Activated naive CD8-positive, alpha-beta T cell (primary cell): ENCODE measurements around the gene GALNT8.

Experiments
- H3K27ac Mint-ChIP-seq: one replicate; pipeline ENCODE4 v1.8.0; 2021; ENCODE audit warnings: mixed read lengths
- H3K27me3 Mint-ChIP-seq: one replicate; pipeline ENCODE4 v1.8.0; 2021; ENCODE audit warnings: mixed read lengths
- H3K36me3 Mint-ChIP-seq: one replicate; pipeline ENCODE4 v1.8.0; 2021; ENCODE audit warnings: mixed read lengths
- H3K4me1 Mint-ChIP-seq: one replicate; pipeline ENCODE4 v1.8.0; 2021; ENCODE audit warnings: low read depth, mixed read lengths
- H3K4me3 Mint-ChIP-seq: one replicate; pipeline ENCODE4 v1.8.0; 2021; ENCODE audit warnings: mild to moderate bottlenecking, mixed read lengths
- H3K9me3 Mint-ChIP-seq: one replicate; pipeline ENCODE4 v1.8.0; 2021; ENCODE audit warnings: low read depth, mixed read lengths

The GALNT8 gene, protein sequence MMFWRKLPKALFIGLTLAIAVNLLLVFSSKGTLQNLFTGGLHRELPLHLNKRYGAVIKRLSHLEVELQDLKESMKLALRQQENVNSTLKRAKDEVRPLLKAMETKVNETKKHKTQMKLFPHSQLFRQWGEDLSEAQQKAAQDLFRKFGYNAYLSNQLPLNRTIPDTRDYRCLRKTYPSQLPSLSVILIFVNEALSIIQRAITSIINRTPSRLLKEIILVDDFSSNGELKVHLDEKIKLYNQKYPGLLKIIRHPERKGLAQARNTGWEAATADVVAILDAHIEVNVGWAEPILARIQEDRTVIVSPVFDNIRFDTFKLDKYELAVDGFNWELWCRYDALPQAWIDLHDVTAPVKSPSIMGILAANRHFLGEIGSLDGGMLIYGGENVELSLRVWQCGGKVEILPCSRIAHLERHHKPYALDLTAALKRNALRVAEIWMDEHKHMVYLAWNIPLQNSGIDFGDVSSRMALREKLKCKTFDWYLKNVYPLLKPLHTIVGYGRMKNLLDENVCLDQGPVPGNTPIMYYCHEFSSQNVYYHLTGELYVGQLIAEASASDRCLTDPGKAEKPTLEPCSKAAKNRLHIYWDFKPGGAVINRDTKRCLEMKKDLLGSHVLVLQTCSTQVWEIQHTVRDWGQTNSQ

DNA sequence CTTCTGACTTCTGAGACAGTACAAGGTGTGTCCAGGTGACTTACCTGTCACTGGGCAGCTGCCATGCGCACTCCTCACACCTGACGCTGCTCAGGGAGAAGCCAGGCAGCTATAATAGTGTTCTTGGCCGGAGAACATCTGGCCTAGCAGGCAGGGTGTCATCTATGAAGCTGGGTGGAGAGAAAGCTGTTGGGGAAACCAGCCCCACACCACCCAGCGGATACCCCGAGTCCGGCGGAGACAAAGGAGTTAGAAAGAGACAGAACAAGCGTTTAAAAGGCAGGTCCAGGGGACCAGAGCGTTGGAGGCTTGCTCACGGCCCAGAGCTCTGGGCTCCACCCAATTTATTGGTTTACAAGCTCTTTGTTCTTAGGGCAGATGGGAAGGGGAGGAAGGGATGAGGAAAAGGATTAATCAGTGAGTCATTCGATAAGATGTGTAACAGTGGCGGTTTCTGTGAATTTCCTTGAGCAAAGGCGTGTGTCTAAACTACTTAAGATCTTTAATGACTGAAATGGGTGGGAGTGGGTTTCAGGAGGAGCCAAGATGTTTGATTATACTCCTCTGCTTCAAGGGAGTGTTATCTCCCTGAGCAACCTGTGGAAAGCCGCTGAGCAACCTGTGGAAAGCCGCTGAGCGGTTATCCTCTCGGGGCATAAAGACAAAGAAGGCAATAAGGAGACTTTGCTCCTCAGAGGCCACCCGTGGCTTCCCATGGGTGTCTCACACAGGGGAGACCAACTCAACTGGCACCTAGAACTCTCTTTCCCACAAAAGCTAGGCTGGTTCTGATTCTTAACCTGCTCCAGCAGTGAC is at the start of gene GALNT8:
TSS of gene GALNT8 (plus strand) at position 580 of the 816 bp plus-strand sequence. CDS start 278 bp downstream, outside the sequence.
- Mint-ChIP-seq H3K36me3 (no peaks in the 10 kb centered on the region), H3K27ac (no peak within 1 kb of the TSS), H3K27me3 (peaks cover 29% of the 10 kb centered on the region), H3K4me1 (no peaks in the 10 kb centered on the region), H3K9me3 (no peaks in the 10 kb centered on the region), H3K4me3 (no peak within 1 kb of the TSS)

DNA sequence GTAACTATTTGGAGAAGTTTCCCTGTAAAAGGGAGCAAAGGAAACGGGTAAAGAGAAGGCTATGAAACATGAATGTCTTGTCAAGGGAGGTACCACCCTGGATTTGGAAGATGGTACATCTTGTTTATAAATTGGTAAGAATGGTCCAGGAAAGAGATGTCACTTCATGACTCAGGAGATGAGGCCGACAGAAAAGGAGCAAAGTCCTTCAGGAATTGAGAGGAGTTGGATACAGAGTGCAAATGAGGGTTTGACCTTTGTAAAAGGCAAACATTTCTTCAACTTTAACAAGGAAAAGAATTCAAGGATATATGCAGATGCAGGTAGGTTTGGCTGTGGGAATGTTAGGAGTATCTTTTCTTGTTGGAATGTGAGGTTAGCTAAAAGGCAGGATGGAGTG is 40.5 kb upstream of the GALNT8 start:
- Mint-ChIP-seq H3K36me3 (peaks cover 21% of the 10 kb centered on the region), H3K9me3 (no peaks in the 10 kb centered on the region), H3K4me3 (no peak overlapping the region), H3K4me1 (no peaks in the 10 kb centered on the region), H3K27me3 (no peaks in the 10 kb centered on the region), H3K27ac (no peak overlapping the region)

DNA sequence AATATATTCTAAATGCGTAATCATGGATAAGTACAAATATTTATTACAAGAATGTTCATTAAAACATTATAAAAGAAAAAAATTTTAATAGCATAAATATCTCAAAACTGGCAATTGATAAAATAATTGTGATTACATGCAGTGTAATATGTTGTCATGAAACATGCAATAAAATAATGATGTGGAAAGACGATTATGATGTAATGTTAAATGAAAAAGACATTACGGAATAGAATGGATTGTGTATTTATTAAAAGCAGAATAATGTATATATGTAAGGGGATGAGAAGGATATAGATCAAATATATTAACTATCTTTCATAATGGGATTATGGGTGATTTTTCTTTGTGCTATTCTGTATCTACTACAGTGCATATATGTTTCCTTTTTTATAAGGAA is 38.5 kb upstream of the GALNT8 start:
- H3K27me3 Mint-ChIP-seq = no peaks in the 10 kb centered on the region
- peaks cover 28% of the 10 kb centered on the region for H3K36me3 Mint-ChIP-seq

DNA sequence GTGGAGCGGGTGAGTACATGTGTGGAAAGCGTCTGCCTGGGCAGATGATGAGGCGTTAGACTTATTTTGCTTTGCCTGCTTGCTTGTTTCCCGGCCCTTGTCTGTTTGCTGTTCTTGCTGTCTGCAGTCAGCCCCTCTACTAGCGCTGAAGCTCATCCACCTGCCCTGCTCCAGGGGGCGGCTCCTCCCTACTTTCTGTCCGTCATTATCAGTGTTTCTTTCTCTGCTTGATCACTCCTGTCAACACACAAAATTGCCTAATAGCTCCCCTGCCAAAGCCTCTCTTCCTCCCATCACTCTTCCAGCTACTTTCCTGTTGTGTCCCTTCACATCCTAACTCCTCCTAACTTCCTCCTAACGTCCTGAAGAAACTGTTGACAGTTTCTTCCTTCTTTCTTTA is 34.9 kb upstream of the GALNT8 start:
- no peaks in the 10 kb centered on the region for H3K4me1 Mint-ChIP-seq
- peaks cover 32% of the 10 kb centered on the region for H3K36me3 Mint-ChIP-seq
- no peak overlapping the region for H3K27ac Mint-ChIP-seq
- no peaks in the 10 kb centered on the region for H3K27me3 Mint-ChIP-seq
- H3K9me3 Mint-ChIP-seq = no peaks in the 10 kb centered on the region
- no peak overlapping the region for H3K4me3 Mint-ChIP-seq

More for the DNA sequence above, 38.5 kb upstream of the GALNT8 start:
- Mint-ChIP-seq H3K4me1 (no peaks in the 10 kb centered on the region), H3K4me3 (no peak overlapping the region), H3K9me3 (no peaks in the 10 kb centered on the region), H3K27ac (no peak overlapping the region)

DNA sequence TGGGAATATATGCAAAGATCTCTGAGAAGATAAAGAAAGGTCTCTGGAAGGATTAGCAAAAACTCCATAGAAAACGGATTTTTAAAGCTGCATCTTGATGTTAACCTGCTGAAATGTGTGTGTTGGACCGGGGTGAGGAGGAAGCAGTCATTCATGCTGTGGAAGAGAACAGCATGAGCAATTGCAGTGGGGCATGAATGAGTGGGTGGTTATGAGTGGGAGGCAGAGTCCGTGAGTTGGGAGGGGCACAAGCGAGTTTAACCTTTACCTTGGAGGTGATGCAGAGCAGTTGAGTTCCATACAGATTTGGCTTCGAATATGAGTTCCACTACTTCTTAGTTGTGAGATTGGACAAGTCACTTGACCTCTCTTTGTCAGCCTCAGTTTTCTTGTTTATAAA is 29.4 kb upstream of the GALNT8 start:
- H3K4me3 Mint-ChIP-seq = no peak overlapping the region
- no peaks in the 10 kb centered on the region for H3K9me3 Mint-ChIP-seq
- H3K4me1 Mint-ChIP-seq = no peaks in the 10 kb centered on the region
- no peak overlapping the region for H3K27ac Mint-ChIP-seq
- no peaks in the 10 kb centered on the region for H3K27me3 Mint-ChIP-seq
- H3K36me3 Mint-ChIP-seq = peaks cover 28% of the 10 kb centered on the region

DNA sequence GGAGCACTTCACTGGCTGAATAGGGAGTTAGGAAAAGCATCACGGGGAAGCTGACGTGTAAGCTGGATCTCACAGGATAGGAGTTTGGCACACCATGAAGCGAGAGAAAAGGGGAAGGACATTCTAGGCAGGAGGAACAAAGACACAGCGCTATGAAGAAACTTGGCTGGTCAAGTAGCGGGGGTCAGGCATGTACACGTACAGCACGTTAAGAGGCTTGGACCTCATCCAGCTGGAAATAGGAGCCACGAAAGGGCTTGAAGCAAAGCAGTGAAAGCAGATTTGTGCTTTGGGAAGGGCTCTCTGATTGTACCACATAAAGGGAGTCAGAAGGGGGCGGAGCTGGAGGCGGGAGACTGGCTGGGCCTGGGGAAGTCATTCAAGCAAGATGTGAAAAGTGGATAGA is 19.6 kb upstream of the GALNT8 start:
- Mint-ChIP-seq H3K27me3 (no peaks in the 10 kb centered on the region), H3K4me3 (no peak overlapping the region), H3K4me1 (no peaks in the 10 kb centered on the region), H3K9me3 (peaks cover 4% of the 10 kb centered on the region), H3K36me3 (peaks cover 11% of the 10 kb centered on the region), H3K27ac (no peak overlapping the region)

DNA sequence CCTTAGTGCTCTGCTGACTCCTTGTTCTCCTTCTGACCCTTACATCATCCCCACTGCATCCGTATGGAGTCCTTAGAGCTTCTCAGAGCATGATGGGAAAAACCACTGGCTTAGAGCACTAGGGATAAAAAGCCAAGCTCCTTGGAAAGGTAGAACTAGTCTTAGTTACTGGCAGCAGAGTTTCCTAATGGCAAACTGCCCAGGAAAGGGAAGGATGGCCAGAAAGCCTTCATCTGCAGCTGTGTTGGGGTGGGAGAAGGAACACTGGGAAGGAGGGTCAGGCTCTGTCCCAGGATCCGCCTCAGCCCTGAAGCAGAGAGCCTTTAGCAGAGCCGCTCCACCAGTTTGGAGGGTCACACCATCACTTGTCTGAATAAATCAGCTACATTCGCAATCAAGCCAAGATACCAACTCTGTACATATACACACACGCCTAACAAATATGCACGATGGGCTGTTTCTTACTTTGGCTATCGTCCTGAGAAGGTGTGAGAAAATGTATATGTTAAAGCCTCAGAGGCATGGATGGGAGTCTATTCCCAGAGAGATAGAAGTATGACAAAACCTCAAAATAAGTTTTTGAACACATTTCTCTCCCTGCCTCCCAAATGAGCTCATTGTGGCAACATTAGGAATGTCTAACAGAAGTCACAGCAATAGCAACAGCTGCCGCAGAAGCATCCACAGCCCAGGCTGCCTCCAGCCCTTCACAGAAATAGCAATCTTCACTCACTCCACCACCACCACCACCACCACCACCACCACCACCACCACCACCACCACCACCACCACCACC is 18.6 kb upstream of the GALNT8 start:
- Mint-ChIP-seq H3K4me3 (no peak overlapping the region), H3K27ac (no peak overlapping the region), H3K9me3 (peaks cover 4% of the 10 kb centered on the region), H3K27me3 (no peaks in the 10 kb centered on the region), H3K36me3 (peaks cover 9% of the 10 kb centered on the region), H3K4me1 (no peaks in the 10 kb centered on the region)

DNA sequence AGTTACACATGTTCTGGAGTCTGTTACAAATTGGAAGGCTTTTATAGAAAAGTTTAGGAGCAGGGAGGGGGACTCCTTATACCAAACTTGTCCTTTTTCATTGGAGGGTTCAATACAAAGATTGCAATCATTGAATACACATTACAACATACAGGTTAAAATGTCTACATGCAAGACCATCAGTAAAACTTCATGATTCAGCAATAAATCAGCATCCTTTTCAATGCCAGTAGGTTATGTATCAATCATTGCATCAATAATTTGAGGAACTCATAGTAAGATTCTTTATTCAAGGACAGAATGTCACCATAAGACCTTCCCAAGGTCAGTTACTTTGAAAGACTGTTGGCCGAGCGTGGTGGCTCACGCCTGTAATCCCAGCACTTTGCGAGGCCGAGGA is 16.5 kb upstream of the GALNT8 start:
- peaks cover 4% of the 10 kb centered on the region for H3K27me3 Mint-ChIP-seq
- H3K27ac Mint-ChIP-seq = no peak overlapping the region
- H3K36me3 Mint-ChIP-seq = peaks cover 8% of the 10 kb centered on the region
- no peaks in the 10 kb centered on the region for H3K4me1 Mint-ChIP-seq
- no peak overlapping the region for H3K4me3 Mint-ChIP-seq
- H3K9me3 Mint-ChIP-seq = peaks cover 4% of the 10 kb centered on the region

DNA sequence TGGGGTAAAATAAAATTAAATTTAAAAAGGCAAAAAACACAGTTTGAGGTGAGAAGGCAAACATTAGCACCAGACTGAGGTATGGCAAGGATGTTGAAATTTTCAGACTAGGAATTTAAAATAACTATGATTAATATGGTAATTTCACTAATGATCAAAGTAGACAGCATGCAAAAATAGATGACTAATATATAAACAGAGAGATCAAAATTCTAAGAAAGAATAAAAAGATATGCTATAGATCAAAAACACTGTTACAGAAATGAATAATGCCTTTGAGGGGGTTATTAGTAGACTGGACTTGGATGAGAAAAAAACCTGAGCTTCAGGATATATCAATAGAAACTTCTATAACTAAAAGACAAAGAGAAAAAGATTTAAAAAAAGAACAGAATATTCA is 14.4 kb upstream of the GALNT8 start:
- no peak overlapping the region for H3K4me3 Mint-ChIP-seq
- H3K36me3 Mint-ChIP-seq = peaks cover 3% of the 10 kb centered on the region
- H3K4me1 Mint-ChIP-seq = no peaks in the 10 kb centered on the region
- no peak overlapping the region for H3K27ac Mint-ChIP-seq
- peaks cover 2% of the 10 kb centered on the region for H3K9me3 Mint-ChIP-seq
- H3K27me3 Mint-ChIP-seq = peaks cover 9% of the 10 kb centered on the region

DNA sequence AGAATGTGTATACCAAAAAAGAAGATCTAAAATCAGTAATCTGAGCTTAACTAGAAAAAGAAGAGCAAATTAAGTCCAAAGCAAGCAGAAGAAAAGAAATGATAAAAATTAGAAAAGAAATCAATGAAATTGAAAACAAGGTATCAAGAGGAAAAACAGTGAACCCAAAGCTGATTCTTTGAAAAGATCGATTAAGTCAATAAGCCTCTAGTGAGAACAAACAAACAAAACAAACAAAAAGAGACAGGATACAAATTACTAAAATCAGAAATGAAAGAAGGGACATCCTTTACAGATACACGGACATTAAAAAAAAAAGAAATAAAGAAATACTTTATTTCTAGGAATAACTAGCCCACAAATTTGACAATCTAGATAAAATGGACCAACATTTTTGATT is 12.9 kb upstream of the GALNT8 start:
- Mint-ChIP-seq H3K4me3 (no peak overlapping the region), H3K9me3 (no peaks in the 10 kb centered on the region), H3K27me3 (peaks cover 10% of the 10 kb centered on the region), H3K27ac (no peak overlapping the region), H3K4me1 (no peaks in the 10 kb centered on the region), H3K36me3 (no peaks in the 10 kb centered on the region)

DNA sequence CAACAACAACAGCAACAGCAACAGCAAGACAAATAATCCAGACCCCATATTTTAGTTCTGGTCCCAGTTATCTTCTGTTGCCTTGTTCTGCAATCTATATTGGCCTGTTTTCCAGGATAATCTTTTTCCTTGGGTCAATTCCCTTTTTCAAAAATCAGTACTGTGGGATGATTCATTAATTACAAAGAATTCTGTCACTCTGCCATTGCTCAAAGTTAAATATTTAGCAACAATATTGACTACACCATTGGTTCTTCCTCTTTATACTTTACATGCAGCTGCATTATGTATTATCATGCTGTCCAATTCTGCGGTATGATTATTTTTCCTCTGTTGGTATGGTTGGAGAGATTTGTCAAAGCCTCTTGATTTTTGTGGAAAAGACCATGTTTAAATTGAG is 10.1 kb upstream of the GALNT8 start:
- Mint-ChIP-seq H3K27me3 (peaks cover 12% of the 10 kb centered on the region), H3K4me1 (no peaks in the 10 kb centered on the region), H3K4me3 (no peak overlapping the region), H3K36me3 (no peaks in the 10 kb centered on the region), H3K27ac (no peak overlapping the region), H3K9me3 (no peaks in the 10 kb centered on the region)

DNA sequence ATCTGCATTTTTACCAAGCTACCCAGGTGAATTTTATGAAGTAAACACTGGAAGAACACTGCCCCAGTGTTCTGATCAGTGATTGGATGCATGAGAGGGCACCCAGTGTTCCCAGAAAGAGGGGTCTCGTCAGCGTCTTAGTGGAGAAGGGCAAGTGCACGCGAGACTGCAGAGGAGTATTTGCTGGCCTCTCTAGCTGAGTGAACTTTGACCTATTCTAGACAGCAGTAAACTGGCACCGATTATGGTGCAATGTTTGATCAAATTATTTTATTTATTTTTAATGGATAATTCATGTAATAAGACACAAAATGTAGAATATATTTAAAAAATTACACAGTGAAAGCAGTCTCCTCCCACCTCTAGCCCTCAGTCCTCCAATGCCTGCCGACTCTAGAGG is 5.3 kb upstream of the GALNT8 start:
- Mint-ChIP-seq H3K4me3 (no peak overlapping the region), H3K9me3 (no peaks in the 10 kb centered on the region), H3K27ac (no peak overlapping the region), H3K36me3 (no peaks in the 10 kb centered on the region), H3K27me3 (peaks cover 15% of the 10 kb centered on the region), H3K4me1 (no peaks in the 10 kb centered on the region)

DNA sequence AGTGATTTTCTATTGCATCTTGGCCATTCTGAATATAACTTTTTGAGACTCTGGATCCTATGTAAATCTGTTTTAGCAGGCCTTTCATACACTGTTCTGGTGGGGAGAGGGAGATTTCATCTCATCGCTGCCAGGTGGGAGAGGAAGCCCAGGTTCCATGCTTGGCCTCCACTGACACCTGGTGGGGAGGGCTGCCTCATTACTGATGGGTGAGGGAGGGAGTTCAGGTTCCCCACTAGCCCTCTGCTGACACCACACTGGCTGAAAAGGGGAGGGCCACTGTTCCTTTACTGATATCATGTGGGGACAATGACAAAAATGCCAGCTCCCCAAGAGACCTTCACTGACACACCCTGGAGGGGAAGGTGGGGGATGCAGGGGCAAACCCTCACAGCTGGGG is 2.4 kb upstream of the GALNT8 start:
- H3K4me1 Mint-ChIP-seq = no peaks in the 10 kb centered on the region
- peaks cover 28% of the 10 kb centered on the region for H3K27me3 Mint-ChIP-seq
- H3K36me3 Mint-ChIP-seq = no peaks in the 10 kb centered on the region
- H3K27ac Mint-ChIP-seq = no peak overlapping the region
- no peak overlapping the region for H3K4me3 Mint-ChIP-seq
- no peaks in the 10 kb centered on the region for H3K9me3 Mint-ChIP-seq

DNA sequence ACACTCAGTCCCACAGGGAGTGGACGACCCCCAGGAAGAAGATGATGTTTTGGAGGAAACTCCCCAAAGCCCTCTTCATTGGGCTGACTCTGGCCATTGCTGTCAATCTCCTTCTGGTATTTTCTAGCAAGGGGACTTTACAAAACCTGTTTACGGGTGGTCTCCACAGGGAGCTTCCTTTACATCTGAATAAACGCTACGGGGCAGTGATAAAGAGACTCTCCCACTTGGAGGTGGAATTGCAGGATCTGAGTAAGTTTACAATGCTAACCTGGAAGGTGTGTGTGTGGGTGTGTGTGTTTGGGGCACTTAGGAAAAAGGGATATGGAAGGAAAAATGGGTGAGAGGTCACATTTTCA is 416 bp downstream of the GALNT8 start:
- H3K27ac Mint-ChIP-seq = no peak overlapping the region
- no peaks in the 10 kb centered on the region for H3K36me3 Mint-ChIP-seq
- no peak overlapping the region for H3K4me3 Mint-ChIP-seq
- no peaks in the 10 kb centered on the region for H3K9me3 Mint-ChIP-seq
- H3K4me1 Mint-ChIP-seq = no peaks in the 10 kb centered on the region
- H3K27me3 Mint-ChIP-seq = peaks cover 29% of the 10 kb centered on the region
